OCI-LY7 (cell line): Measurements from ENCODE around the gene BAG1.

Experiments
- EZH2phosphoT487 ChIP-seq: fragments of 200-600 bp; sonication (generic); IDR thresholded peaks from 2 replicates; pipeline ENCODE4 v1.6.1; 2018; ENCODE audit warnings: low read depth, borderline replicate concordance, mild to moderate bottlenecking, mixed run types, antibody characterized with exemption, low read length, moderate library complexity, mixed read lengths
- TF ChIP-seq, protein P1 (sequence below): fragments of 200-600 bp; sonication (generic); conservative IDR thresholded peaks from 2 replicates; pipeline ENCODE4 v1.5.1; 2014; ENCODE audit warnings: mild to moderate bottlenecking, antibody characterized with exemption, low read length, moderate library complexity, mixed read lengths

DNA sequence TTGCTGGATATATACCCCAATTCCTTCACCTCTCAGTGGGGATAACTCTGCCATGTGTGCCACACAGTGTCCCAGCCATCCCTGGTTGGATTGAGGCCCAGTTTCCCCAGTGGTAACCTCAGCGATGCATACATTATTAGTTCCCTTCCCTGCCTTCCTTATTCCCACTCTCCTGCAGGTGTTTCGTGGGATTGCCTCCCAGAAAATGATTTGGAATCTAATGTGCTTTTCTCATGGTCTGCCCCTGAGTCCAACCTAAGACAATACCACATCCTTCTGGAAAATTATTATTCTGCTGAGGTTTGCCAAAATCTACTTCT lies 32.9 kb downstream of the BAG1 start:
- TF ChIP-seq, protein P1, sequence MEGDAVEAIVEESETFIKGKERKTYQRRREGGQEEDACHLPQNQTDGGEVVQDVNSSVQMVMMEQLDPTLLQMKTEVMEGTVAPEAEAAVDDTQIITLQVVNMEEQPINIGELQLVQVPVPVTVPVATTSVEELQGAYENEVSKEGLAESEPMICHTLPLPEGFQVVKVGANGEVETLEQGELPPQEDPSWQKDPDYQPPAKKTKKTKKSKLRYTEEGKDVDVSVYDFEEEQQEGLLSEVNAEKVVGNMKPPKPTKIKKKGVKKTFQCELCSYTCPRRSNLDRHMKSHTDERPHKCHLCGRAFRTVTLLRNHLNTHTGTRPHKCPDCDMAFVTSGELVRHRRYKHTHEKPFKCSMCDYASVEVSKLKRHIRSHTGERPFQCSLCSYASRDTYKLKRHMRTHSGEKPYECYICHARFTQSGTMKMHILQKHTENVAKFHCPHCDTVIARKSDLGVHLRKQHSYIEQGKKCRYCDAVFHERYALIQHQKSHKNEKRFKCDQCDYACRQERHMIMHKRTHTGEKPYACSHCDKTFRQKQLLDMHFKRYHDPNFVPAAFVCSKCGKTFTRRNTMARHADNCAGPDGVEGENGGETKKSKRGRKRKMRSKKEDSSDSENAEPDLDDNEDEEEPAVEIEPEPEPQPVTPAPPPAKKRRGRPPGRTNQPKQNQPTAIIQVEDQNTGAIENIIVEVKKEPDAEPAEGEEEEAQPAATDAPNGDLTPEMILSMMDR = no peak
- TF ChIP-seq EZH2phosphoT487 = no peak
